HepG2 (cell line): ENCODE measurements around the gene CUL4A. TPM values are rescaled to one million over a fixed set of nuclear protein-coding genes. Genes with fewer than 3 reads are reported as not detected.

ENCODE experiments used
- ATF2 ChIP-seq: sonication (generic); formaldehyde crosslinking; IDR thresholded peaks from 2 replicates; pipeline ENCODE4 v1.4.0; 2020; ENCODE audit warnings: missing genetic modification reagents
- ATF6 ChIP-seq: sonication (generic); formaldehyde crosslinking; conservative IDR thresholded peaks from 2 replicates; pipeline ENCODE4 v1.4.0; 2020; ENCODE audit warnings: missing genetic modification reagents
- BCLAF1 ChIP-seq: fragments of 450-650 bp; IDR thresholded peaks from 2 replicates; pipeline ENCODE4 v1.6.1; 2017; ENCODE audit warnings: mild to moderate bottlenecking
- DMTF1 ChIP-seq: sonication (generic); formaldehyde crosslinking; IDR thresholded peaks from 2 replicates; pipeline ENCODE4 v1.4.0; 2020; ENCODE audit warnings: mild to moderate bottlenecking, missing genetic modification reagents
- GATAD1 ChIP-seq: IDR thresholded peaks from 2 replicates; pipeline ENCODE4 v1.6.1; 2016; ENCODE audit warnings: missing genetic modification reagents, missing compliant biosample characterization
- HIVEP1 ChIP-seq: sonication (generic); formaldehyde crosslinking; IDR thresholded peaks from 2 replicates; pipeline ENCODE4 v1.4.0; 2020; ENCODE audit warnings: mild to moderate bottlenecking, missing genetic modification reagents
- MTF2 ChIP-seq: sonication (generic); formaldehyde crosslinking; IDR thresholded peaks from 2 replicates; pipeline ENCODE4 v1.5.0; 2020; ENCODE audit warnings: missing genetic modification reagents, borderline replicate concordance
- MYPOP ChIP-seq: sonication (generic); formaldehyde crosslinking; IDR thresholded peaks from 2 replicates; pipeline ENCODE4 v1.8.1; 2023; ENCODE audit warnings: mild to moderate bottlenecking, moderate library complexity, missing genetic modification reagents
- THAP9 ChIP-seq: sonication (generic); formaldehyde crosslinking; IDR thresholded peaks from 2 replicates; pipeline ENCODE4; 2020; ENCODE audit warnings: missing genetic modification reagents, mild to moderate bottlenecking, borderline replicate concordance
- ZFY ChIP-seq: sonication (generic); formaldehyde crosslinking; IDR thresholded peaks from 2 replicates; pipeline ENCODE4 v1.4.0; 2020; ENCODE audit warnings: missing genetic modification reagents
- ZNF331 ChIP-seq: sonication (generic); formaldehyde crosslinking; IDR thresholded peaks from 2 replicates; pipeline ENCODE4 v1.4.0; 2020; ENCODE audit warnings: missing genetic modification reagents
- ZNF333 ChIP-seq: sonication (generic); formaldehyde crosslinking; IDR thresholded peaks from 2 replicates; pipeline ENCODE4 v1.4.0; 2020; ENCODE audit warnings: mild to moderate bottlenecking, missing genetic modification reagents, borderline replicate concordance
- ZNF414 ChIP-seq: sonication (generic); formaldehyde crosslinking; IDR thresholded peaks from 2 replicates; pipeline ENCODE4 v1.5.0; 2020; ENCODE audit warnings: missing genetic modification reagents
- ZNF768 ChIP-seq: sonication (generic); formaldehyde crosslinking; IDR thresholded peaks from 2 replicates; pipeline ENCODE4 v1.4.0; 2020; ENCODE audit warnings: missing genetic modification reagents
- ZNF879 ChIP-seq: sonication (generic); formaldehyde crosslinking; IDR thresholded peaks from 2 replicates; pipeline ENCODE4 v1.8.1; 2023; ENCODE audit warnings: missing genetic modification reagents
- polyA plus RNA-seq, 8 experiments: library from polyadenylated mRNA; depleted of rRNA in 3 of 8; stranded (reverse) in 7 of 8; unstranded in 1 of 8; fragments of >200 nt; fragmentation: Illumina TruSeq in 4 of 8; extraction: Trizol in 4 of 8; gene quantifications; 2 replicates each; pipeline versions ENCODE4 v1.2.1 to v1.2.3, GENCODE V29; 2011 to 2016; ENCODE audit warnings: low read depth in 4 of 8, missing spikeins in 1 of 8, mixed read lengths in 1 of 8; ENCODE audit not compliant: insufficient read depth in 1 of 8
- total RNA-seq, 5 experiments: library from RNA; depleted of rRNA; stranded (reverse); fragments of >200 nt; fragmentation: Illumina TruSeq; extraction: Trizol; gene quantifications; 2 replicates each; pipeline ENCODE4 v1.2.3, GENCODE V29; 2016; ENCODE audit warnings: low read depth in 1 of 5

The CUL4A gene
- total and polyA plus RNA-seq, 2 of the 13 experiments (the other 11 are each of a cell fraction or from before 2014, with no cell fraction given): 51.2 to 75.3 TPM

- TF ChIP-seq ATF2 (CRISPR knock-in tag): peak; percentile 95
- no peak for TF ChIP-seq BCLAF1
- peak; percentile 100 for TF ChIP-seq GATAD1 (CRISPR knock-in tag)
- TF ChIP-seq THAP9 (CRISPR knock-in tag): peak; percentile 82; the same call in 1 of the 2 replicates
- TF ChIP-seq MTF2 (CRISPR knock-in tag): peak; percentile 92; the same call in 1 of the 2 replicates
- no peak for TF ChIP-seq ATF6 (CRISPR knock-in tag)
- peak; percentile 96 for TF ChIP-seq ZNF331 (CRISPR knock-in tag)
- TF ChIP-seq HIVEP1 (CRISPR knock-in tag): peak; percentile 84; the same call in 1 of the 2 replicates
- no peak for TF ChIP-seq DMTF1
- peak; percentile 64; the same call in 1 of the 2 replicates for TF ChIP-seq ZNF768 (CRISPR knock-in tag)
- peak; percentile 84; the same call in 1 of the 2 replicates for TF ChIP-seq ZNF879 (CRISPR knock-in tag)
- peak; percentile 96 for TF ChIP-seq ZNF333 (CRISPR knock-in tag)
- peak; percentile 91; the same call in 1 of the 2 replicates for TF ChIP-seq ZNF414 (CRISPR knock-in tag)
- TF ChIP-seq MYPOP: 0 out of 2 replicates have a peak, but pooled peaks have one; percentile 55
- TF ChIP-seq ZFY (CRISPR knock-in tag): peak; percentile 97
Observed at GRCh38 chr13:113296823-113297369, 87.5 kb downstream of the CUL4A start, which contains the start of gene LAMP1 (continued).
